Prostate gland (tissue), 2 donors: Measurements from ENCODE around the gene PDE7B. TPM values are rescaled to one million over a fixed set of nuclear protein-coding genes. Genes with fewer than 3 reads are reported as not detected.

ENCODE experiments used
- DNase-seq: peaks from one replicate; pipeline ENCODE4 v3.0.0-alpha.2; 2019; ENCODE audit warnings: low spot score
- H3K27ac ChIP-seq, 2 donors: fragments of 200-600 bp; sonication (generic); 2 replicates each; pipeline ENCODE4 v1.5.1; 2017 to 2019
- H3K27me3 ChIP-seq: fragments of 200-600 bp; sonication (generic); replicated peaks from 2 replicates; pipeline ENCODE4 v1.5.1; 2019; ENCODE audit not compliant: insufficient read depth
- H3K36me3 ChIP-seq, 2 donors: fragments of 200-600 bp; sonication (generic); 1 replicate in 1 of 2; 2 replicates in 1 of 2; pipeline versions ENCODE4 v1.5.1 to v1.8.1; 2017 to 2019
- H3K4me1 ChIP-seq: fragments of 200-600 bp; sonication (generic); replicated peaks from 2 replicates; pipeline ENCODE4 v1.5.1; 2019
- H3K4me3 ChIP-seq, 2 donors: fragments of 200-600 bp; sonication (generic); 2 replicates each; pipeline ENCODE4 v1.5.1; 2017 to 2019
- H3K9me3 ChIP-seq: fragments of 200-600 bp; sonication (generic); 2 replicates; pipeline ENCODE4 v1.5.1; 2017
- POLR2A ChIP-seq: fragments of 450-650 bp; IDR thresholded peaks from one replicate; pipeline ENCODE4 v1.6.1; 2016; ENCODE audit warnings: antibody characterized with exemption, mild to moderate bottlenecking
- POLR2AphosphoS5 ChIP-seq: sonication (generic); formaldehyde crosslinking; IDR thresholded peaks from one replicate; pipeline ENCODE4 v1.6.1; 2017; ENCODE audit warnings: antibody characterized with exemption
- WGBS: methylation state at CpG from one replicate; pipeline ENCODE4 v1.1.5; 2018; 5-methylcytosine and 5-hydroxymethylcytosine counted together
- intact Hi-C: fragments of 100-400 bp; cut with DNase I; formaldehyde crosslinking; loops from one replicate; pipeline ENCODE4 v1.14.2; 2022
- total RNA-seq, 2 donors: library from RNA; depleted of rRNA; stranded (reverse); fragments of >200 nt; gene quantifications; one replicate each; pipeline ENCODE4 v1.1.0, GENCODE V29; 2016
- TF ChIP-seq, protein P1 (sequence below), 4 experiments: fragments of 200-600 bp in 2 of 4; fragments of 450-650 bp in 2 of 4; sonication (generic) in 2 of 4; IDR thresholded peaks; 1 replicate in 3 of 4; 2 replicates in 1 of 4; pipeline ENCODE4 v1.5.1; 2016 to 2019; ENCODE audit warnings: antibody characterized with exemption in 4 of 4, mild to moderate bottlenecking in 2 of 4, moderate library complexity in 2 of 4

The PDE7B gene
- total RNA-seq, 2 donors from 2014 or later: 4.7 to 6.3 TPM

DNA sequence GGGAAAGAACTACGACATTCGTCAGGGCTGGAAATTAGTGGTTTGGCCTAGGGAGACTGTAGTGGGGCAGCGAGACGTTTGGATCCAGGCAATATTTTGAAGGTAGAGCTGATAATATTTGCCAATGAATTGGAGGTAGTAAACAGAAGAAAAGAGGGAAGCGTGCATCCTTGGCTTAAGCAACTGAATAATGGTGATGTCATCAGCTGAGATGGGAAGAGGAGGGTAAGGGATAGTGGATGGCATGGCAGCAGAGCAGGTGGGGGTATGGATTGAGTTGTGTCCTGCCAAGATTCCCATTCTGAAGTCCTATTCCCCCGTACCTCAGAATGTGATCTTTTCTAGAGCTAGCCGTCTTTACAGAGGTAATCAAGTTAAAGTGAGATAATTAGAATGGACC lies 119.2 kb downstream of the PDE7B start:
- Histone ChIP-seq H3K36me3 (no peaks in the 10 kb centered on the region), H3K27ac (no peak overlapping the region), H3K9me3 (no peaks in the 10 kb centered on the region), H3K4me1 (no peaks in the 10 kb centered on the region), H3K4me3 (no peak overlapping the region), H3K27me3 (no peaks in the 10 kb centered on the region)
- intact Hi-C loops: no loop called here
- no peak for DNase-seq
- WGBS: 94% methylated on average over 7 of the region's 7 CpGs
- TF ChIP-seq, protein P1, sequence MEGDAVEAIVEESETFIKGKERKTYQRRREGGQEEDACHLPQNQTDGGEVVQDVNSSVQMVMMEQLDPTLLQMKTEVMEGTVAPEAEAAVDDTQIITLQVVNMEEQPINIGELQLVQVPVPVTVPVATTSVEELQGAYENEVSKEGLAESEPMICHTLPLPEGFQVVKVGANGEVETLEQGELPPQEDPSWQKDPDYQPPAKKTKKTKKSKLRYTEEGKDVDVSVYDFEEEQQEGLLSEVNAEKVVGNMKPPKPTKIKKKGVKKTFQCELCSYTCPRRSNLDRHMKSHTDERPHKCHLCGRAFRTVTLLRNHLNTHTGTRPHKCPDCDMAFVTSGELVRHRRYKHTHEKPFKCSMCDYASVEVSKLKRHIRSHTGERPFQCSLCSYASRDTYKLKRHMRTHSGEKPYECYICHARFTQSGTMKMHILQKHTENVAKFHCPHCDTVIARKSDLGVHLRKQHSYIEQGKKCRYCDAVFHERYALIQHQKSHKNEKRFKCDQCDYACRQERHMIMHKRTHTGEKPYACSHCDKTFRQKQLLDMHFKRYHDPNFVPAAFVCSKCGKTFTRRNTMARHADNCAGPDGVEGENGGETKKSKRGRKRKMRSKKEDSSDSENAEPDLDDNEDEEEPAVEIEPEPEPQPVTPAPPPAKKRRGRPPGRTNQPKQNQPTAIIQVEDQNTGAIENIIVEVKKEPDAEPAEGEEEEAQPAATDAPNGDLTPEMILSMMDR (IDR thresholded peaks at IDR 0.05): no peak
- TF ChIP-seq POLR2AphosphoS5 (no peak), POLR2A (no peak)

DNA sequence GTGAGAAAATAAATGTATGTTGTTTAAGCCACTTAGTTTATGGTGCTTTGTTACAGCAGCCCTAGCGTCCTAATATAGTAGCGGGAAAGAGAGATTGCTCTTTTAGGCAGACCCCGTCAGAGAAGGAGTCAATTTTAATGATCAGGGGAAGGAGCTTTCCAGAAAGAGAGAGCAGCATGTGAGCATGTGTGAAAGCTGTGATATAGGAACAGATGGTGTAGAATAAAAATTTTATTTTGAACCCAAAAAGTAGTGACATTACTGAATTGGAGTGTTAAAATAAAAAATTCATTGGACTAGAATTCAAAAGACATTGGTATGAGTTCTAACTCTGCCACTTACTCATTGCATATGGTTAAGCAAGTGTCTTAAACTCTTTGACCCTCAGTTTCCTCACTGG lies 119.8 kb downstream of the PDE7B start:
- Histone ChIP-seq H3K27me3 (no peaks in the 10 kb centered on the region), H3K36me3 (no peaks in the 10 kb centered on the region), H3K4me1 (no peaks in the 10 kb centered on the region), H3K27ac (no peak overlapping the region), H3K9me3 (no peaks in the 10 kb centered on the region), H3K4me3 (no peak overlapping the region)
- TF ChIP-seq, protein P1 (IDR thresholded peaks at IDR 0.05): no peak
- TF ChIP-seq POLR2A (no peak), POLR2AphosphoS5 (no peak)
- no peak for DNase-seq
- 94% methylated on average over 3 of the region's 3 CpGs for WGBS
- intact Hi-C loops: no loop called here

- H3K27me3 ChIP-seq: no peaks in the 10 kb centered on the region
- H3K36me3 ChIP-seq: no peaks in the 10 kb centered on the region
- intact Hi-C loops: no loop called here
- H3K4me1 ChIP-seq: no peaks in the 10 kb centered on the region
- no peaks in the 10 kb centered on the region for H3K9me3 ChIP-seq
- H3K27ac ChIP-seq: no peak overlapping the region
- DNase-seq: no peak
- no peak for TF ChIP-seq POLR2AphosphoS5
- TF ChIP-seq, protein P1 (IDR thresholded peaks at IDR 0.05): no peak
- no peak for TF ChIP-seq POLR2A
- H3K4me3 ChIP-seq: no peak overlapping the region
These were observed 120.6 kb downstream of the PDE7B start for GRCh38 chr6:135972150-135972549.

- Histone ChIP-seq H3K4me1 (no peaks in the 10 kb centered on the region), H3K9me3 (no peaks in the 10 kb centered on the region), H3K4me3 (no peak overlapping the region), H3K36me3 (no peaks in the 10 kb centered on the region), H3K27me3 (no peaks in the 10 kb centered on the region), H3K27ac (no peak overlapping the region)
- TF ChIP-seq POLR2A (no peak), POLR2AphosphoS5 (no peak)
- TF ChIP-seq, protein P1 (IDR thresholded peaks at IDR 0.05): no peak
- no peak for DNase-seq
- 68% methylated on average over 2 of the region's 2 CpGs for WGBS
- intact Hi-C loops: no loop called here
These were observed 121.1 kb downstream of the PDE7B start for GRCh38 chr6:135972586-135972985.

GRCh38 chr6:135974426-135974825 lies 122.9 kb downstream of the PDE7B start:
- H3K27ac ChIP-seq: no peak overlapping the region
- no peaks in the 10 kb centered on the region for H3K9me3 ChIP-seq
- H3K27me3 ChIP-seq: no peaks in the 10 kb centered on the region
- no peak for DNase-seq
- 92% methylated on average over 1 of the region's 1 CpG for WGBS
- H3K36me3 ChIP-seq: no peaks in the 10 kb centered on the region
- no peak overlapping the region for H3K4me3 ChIP-seq
- intact Hi-C loops: no loop called here
- TF ChIP-seq, protein P1 (IDR thresholded peaks at IDR 0.05): no peak
- no peaks in the 10 kb centered on the region for H3K4me1 ChIP-seq
